Stimulated activated naive CD8-positive, alpha-beta T cell treated with anti-CD3 and anti-CD28 coated beads, Interleukin-15, Interleukin-2, amounts not matched to agents 100 ng/mL and 50 ng/mL, for 24 hours (primary cell): ENCODE data around the gene NBPF3.
"Not testable (repeated sequence)": the region's sequence is repeated elsewhere in the genome, so short reads cannot be mapped to it uniquely, and the experiment has no call there.

Experiments used
- H3K27ac Mint-ChIP-seq: one replicate; pipeline ENCODE4 v1.8.0; 2021; ENCODE audit warnings: mild to moderate bottlenecking, mixed read lengths
- H3K27me3 Mint-ChIP-seq: one replicate; pipeline ENCODE4 v1.8.0; 2021; ENCODE audit warnings: mixed read lengths
- H3K36me3 Mint-ChIP-seq: one replicate; pipeline ENCODE4 v1.8.0; 2021; ENCODE audit warnings: low read depth, mixed read lengths
- H3K4me1 Mint-ChIP-seq: one replicate; pipeline ENCODE4 v1.8.0; 2021; ENCODE audit warnings: low read depth, mixed read lengths
- H3K4me3 Mint-ChIP-seq: one replicate; pipeline ENCODE4 v1.8.0; 2021; ENCODE audit warnings: mild to moderate bottlenecking, mixed read lengths
- H3K9me3 Mint-ChIP-seq: one replicate; pipeline ENCODE4 v1.8.0; 2021; ENCODE audit warnings: mixed read lengths

NBPF3 gene

DNA sequence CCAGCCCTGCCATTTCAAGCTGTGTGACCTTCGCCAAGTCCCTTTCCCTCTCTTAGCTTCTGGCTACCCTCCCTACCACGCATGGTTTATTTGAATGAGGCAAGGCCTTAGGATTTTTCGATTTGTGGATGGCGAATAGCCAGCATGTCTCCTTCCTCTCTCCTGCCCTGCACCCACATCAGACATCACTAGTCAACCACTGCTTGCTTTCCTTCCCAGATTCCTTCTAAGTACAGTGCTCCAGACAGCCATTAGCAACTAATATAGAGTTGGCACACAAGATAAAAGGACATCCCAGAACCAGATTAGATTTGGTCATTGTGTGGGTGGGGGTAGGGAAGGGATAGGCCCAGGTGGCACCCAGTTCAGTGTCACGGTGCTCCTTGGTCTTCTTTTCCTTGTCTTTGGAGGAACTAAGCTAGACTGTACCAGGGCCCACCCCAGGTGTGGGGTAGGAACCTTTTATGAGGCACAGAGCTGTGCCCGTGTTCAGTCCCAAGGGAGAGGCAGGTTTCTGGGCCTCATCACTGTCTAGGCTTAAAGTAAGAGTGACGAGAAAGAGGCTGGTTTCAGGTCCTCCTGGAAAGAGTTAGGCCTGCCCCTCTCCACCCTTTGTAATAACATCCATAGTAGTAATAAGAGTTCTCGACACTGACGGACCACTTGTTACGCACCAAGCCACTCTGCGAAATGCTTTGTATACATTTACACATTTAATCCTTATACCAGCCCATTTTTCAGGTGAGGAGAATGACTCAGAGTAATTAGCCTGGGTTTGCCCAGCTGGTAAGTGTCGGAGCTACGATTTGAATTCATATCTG lies 77.9 kb downstream of the NBPF3 start:
- H3K27me3 Mint-ChIP-seq: no peaks in the 10 kb centered on the region
- H3K4me3 Mint-ChIP-seq: no peak overlapping the region
- H3K27ac Mint-ChIP-seq: no peak overlapping the region
- H3K36me3 Mint-ChIP-seq: no peaks in the 10 kb centered on the region
- peaks cover 7% of the 10 kb centered on the region for H3K4me1 Mint-ChIP-seq
- H3K9me3 Mint-ChIP-seq: no peaks in the 10 kb centered on the region

DNA sequence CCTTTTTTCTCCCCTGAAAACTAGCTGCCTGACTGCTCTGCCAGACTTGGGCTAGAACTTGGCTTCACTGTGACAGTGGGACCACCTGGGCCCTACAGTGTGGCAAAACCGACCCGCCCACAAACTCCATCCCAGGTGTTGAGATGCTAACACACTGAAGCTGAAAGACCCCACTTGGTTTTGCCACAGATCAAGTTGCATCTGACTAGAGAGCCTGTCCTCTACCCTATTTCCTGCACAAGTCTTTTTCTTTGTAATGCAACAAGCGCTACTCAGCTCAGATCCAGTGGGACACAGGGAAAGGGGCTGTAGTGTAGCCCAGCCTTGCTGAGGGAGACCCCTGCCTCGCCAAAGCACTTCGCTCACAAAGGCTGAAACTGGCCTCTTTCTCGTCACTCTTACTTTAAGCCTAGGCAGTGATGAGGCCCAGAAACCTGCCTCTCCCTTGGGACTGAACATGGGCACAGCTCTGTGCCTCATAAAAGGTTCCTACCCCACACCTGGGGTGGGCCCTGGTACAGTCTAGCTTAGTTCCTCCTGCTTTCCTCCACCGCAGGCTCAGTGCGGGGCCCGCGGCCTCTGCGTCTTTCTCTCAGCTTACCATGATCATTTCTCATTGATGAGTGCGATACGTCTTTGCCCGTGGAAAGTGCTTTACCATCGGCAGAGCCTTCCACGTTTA lies 79.0 kb downstream of the NBPF3 start:
- Mint-ChIP-seq H3K9me3 (no peaks in the 10 kb centered on the region), H3K4me1 (peaks cover 7% of the 10 kb centered on the region), H3K27ac (peak overlapping the region; percentile 36), H3K27me3 (no peaks in the 10 kb centered on the region), H3K4me3 (no peak overlapping the region), H3K36me3 (no peaks in the 10 kb centered on the region)

DNA sequence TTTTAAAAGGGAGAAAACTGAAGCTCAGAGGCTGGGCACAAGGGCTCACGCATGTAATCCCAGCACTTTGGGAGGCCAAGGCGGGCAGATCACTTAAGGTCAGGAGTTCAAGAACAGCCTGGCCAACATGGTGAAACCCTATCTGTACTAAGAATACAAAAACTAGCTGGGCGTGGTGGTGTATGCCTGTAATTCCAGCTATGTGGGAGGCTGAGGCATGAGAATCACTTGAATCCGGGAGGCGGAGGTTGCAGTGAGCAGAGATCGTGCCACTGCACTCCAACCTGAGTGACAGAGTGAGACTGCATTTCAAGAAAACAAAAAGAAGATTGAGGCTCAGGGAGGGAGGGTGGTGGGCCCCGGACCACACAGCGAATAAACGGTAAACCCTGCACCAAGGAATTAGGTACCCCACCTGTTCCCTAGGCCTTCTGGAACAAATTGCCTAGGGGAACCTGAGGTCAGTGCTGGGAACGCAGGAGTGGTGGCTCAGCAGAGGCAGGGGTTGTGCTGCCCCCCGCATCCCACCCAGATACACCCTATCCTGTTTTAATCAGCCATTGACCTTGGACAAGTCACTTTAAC lies 79.6 kb downstream of the NBPF3 start:
- H3K9me3 Mint-ChIP-seq, H3K4me3 Mint-ChIP-seq, H3K27ac Mint-ChIP-seq, H3K4me1 Mint-ChIP-seq, H3K27me3 Mint-ChIP-seq, H3K36me3 Mint-ChIP-seq: not testable (repeated sequence)

DNA sequence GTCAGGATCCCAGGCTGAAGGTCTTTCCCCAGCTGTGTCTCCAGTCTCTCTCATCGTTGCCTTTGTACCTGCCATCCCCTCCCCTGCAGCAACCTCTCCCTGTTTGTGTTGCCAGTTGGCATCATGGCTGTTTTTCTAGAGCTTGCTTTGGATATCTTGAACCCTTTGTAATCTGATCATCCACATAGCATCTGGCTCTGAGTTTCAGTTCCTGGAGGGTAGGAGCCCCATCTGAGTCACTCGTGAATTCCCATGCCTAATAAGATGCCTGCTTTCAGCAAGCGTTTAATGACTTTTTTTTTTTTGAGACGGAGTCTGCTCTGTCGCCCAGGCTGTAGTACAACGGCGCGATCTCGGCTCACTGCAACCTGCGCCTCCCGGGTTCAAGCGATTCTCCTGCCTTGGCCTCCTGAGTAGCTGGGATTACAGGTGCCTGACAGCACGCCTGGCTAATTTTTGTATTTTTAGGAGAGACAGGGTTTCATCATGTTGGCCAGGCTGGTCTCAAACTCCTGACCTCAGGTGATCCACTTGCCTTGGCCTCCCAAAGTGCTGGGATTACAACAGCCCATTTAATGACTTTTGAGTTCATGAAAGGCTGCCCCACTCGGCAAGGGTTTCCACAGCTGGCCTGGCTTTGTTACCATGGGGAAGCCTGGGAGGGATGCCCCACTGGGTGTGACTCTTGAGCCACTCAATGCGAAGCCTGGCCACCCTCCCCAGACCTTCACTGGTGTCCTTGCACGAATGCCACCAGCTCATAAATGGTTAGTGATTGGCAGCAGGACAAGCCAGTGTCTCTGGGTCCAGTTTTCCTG lies 81.2 kb downstream of the NBPF3 start:
- Mint-ChIP-seq H3K27ac (no peak overlapping the region), H3K36me3 (no peaks in the 10 kb centered on the region), H3K27me3 (no peaks in the 10 kb centered on the region), H3K4me1 (peaks cover 13% of the 10 kb centered on the region), H3K4me3 (no peak overlapping the region), H3K9me3 (no peaks in the 10 kb centered on the region)

DNA sequence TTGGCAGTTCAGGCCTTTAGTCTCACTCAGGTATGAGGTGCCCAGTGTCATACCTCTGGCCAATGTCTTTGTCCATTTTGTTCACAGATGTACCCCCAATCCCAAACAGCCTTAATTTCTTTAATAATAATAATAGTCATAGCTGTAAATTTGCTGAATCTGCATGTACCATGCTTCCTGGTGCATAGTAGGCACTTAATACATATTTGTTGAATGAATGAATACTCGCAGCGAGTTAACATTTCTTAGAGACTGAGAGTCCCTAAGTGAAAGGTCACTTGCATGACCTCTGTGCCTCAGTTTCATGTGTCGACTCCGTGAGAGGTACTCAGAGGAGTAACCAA lies 81.8 kb downstream of the NBPF3 start:
- Mint-ChIP-seq H3K27ac (no peak overlapping the region), H3K36me3 (no peaks in the 10 kb centered on the region), H3K9me3 (no peaks in the 10 kb centered on the region), H3K27me3 (no peaks in the 10 kb centered on the region), H3K4me1 (peaks cover 13% of the 10 kb centered on the region), H3K4me3 (no peak overlapping the region)

DNA sequence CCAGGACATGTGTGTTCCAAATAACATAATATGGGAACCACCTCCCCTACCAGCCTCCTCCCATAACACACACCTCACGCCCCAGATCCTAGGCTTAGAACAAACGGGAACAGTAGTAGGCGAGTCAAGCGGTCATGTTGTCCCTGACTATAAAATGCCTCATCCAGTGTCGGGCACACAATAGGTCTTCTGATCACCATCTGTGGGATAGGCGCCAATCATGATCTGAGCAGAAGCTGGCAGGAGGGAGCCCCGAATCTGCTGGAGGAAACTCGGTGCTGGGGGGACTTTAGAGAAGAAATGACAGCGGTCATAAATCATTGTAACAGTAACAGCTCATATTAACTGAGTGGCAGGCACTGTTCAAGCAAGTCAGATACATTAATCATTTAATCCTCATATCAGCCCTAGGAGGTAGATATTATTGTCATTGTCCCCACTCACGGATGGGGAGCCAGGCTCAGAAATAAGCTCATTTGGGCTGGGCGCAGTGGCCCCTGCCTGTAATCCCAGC lies 82.6 kb downstream of the NBPF3 start:
- Mint-ChIP-seq H3K4me1 (peaks cover 13% of the 10 kb centered on the region), H3K9me3 (no peaks in the 10 kb centered on the region), H3K27ac (no peak overlapping the region), H3K4me3 (no peak overlapping the region), H3K36me3 (no peaks in the 10 kb centered on the region), H3K27me3 (no peaks in the 10 kb centered on the region)

DNA sequence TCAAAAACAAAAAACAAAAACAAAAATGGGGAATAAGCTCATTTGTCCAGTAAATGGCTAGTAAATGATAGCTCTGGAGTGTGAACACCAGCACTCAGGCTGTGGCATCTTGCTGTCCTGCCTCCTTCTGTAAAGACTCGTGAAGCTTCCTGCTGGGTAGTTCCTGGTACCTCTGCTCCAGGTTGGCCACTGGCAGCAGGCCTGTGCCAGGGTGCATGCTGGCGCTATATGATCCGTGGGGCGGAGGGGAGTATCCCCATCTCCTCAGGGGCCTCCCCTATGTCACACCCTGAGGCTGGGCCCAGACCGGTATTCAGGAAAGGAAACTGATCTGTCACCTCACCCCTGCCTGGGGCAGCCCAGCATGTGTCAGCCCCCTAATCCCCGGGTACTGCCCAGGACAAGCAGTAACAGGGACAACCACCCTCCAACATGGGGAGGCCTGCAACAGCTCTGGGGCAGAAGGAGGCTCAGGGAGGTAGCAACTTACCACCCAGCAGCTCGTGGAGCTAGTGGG lies 83.4 kb downstream of the NBPF3 start:
- H3K27me3 Mint-ChIP-seq: no peaks in the 10 kb centered on the region
- no peaks in the 10 kb centered on the region for H3K9me3 Mint-ChIP-seq
- no peak overlapping the region for H3K4me3 Mint-ChIP-seq
- H3K36me3 Mint-ChIP-seq: no peaks in the 10 kb centered on the region
- H3K27ac Mint-ChIP-seq: no peak overlapping the region
- H3K4me1 Mint-ChIP-seq: peaks cover 13% of the 10 kb centered on the region

DNA sequence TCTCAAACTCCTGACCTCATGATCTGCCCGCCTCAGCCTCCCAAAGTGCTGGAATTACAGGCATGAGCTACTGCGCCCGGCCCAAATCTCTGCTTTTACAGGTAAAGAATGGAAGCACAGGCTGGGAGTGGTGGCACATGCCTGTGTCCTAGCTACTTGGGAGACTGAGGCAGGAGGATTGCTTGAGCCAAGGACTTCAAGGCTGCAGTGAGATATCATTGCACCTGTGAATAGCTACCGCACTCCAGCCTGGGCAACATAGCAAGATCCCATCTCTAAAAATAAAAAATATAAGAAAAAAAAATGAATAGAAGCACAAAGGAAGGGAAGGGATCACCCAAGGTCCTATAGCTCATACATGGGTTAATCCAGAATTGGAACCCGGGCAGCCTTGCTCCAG lies 84.3 kb downstream of the NBPF3 start:
- H3K27me3 Mint-ChIP-seq: no peaks in the 10 kb centered on the region
- no peaks in the 10 kb centered on the region for H3K9me3 Mint-ChIP-seq
- no peaks in the 10 kb centered on the region for H3K36me3 Mint-ChIP-seq
- H3K27ac Mint-ChIP-seq: no peak overlapping the region
- H3K4me3 Mint-ChIP-seq: no peak overlapping the region
- H3K4me1 Mint-ChIP-seq: peaks cover 9% of the 10 kb centered on the region

DNA sequence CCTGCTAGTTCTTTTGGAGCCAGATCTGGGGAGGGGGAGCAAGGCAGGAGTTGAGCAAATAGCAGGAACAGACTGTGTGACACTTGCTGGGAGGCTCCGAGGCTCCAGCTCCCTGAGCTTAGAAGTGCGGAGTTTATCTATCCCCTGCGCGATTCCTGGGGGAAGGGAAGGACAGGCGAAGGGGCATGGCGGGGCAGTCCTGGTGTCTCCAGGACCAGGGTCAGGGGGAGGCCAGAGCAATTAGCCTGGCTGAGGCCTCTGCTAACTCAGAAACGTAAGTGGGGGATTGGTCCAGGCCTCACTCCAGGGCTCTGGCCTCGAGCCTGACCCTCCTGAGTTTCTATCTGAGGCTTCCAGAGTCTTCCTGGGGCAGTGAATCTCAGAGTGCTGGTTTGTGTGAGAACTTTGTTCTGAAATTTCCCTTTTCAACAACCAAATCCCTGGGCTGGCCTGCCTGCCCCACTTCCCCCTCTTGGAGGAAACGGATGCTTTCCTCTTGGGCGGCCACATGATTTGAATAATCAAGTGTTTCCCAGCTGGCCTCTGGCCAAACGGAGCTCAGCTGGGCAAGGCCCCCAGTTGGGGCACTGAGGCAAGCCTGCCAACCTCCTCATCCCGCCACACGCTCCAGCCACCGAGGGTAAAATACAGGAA lies 84.9 kb downstream of the NBPF3 start:
- no peaks in the 10 kb centered on the region for H3K36me3 Mint-ChIP-seq

DNA sequence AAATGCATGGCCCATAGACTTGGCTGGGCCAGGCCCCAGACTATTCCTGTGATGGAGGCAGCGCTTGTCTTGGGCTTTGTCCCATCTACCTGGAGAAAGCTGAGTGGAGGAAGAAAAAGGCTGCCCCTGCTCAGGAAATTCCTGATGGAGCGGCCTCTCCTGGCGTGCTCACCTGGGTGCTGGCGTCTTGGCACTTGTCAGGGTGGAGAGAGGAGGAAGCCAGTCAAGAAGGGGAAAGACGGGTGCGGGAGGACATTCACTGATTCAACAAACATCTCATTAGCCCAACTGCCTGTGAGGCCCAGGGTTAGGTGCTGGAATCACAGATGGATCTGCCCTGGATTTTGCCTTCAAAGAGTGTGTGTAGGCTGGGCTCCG lies 85.4 kb downstream of the NBPF3 start:
- no peak overlapping the region for H3K4me3 Mint-ChIP-seq
- no peaks in the 10 kb centered on the region for H3K9me3 Mint-ChIP-seq
- no peaks in the 10 kb centered on the region for H3K27me3 Mint-ChIP-seq
- H3K27ac Mint-ChIP-seq: no peak overlapping the region
- no peaks in the 10 kb centered on the region for H3K36me3 Mint-ChIP-seq
- H3K4me1 Mint-ChIP-seq: peaks cover 7% of the 10 kb centered on the region

More for the DNA sequence above, 84.9 kb downstream of the NBPF3 start:
- peaks cover 7% of the 10 kb centered on the region for H3K4me1 Mint-ChIP-seq
- no peaks in the 10 kb centered on the region for H3K27me3 Mint-ChIP-seq
- no peak overlapping the region for H3K27ac Mint-ChIP-seq
- no peak overlapping the region for H3K4me3 Mint-ChIP-seq
- H3K9me3 Mint-ChIP-seq: no peaks in the 10 kb centered on the region

DNA sequence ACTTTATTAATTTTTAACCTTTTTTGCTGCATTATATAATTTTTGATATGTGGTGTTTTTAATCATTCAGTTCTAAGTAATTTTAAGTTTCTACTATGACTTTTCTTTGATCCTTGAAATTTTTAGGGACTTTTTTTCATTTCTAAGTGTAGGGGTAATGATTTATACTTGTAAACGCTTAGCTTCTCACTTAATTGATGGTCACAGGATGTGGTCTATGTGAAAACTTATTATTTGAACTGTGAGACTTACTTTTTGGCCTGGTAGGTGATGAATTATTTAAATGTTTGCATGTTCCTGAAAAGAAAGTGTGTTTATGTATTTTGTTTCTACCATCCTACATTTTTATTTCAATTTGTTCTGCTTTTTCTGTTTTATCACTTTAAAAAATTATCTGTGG lies 86.5 kb downstream of the NBPF3 start:
- H3K9me3 Mint-ChIP-seq: no peaks in the 10 kb centered on the region

DNA sequence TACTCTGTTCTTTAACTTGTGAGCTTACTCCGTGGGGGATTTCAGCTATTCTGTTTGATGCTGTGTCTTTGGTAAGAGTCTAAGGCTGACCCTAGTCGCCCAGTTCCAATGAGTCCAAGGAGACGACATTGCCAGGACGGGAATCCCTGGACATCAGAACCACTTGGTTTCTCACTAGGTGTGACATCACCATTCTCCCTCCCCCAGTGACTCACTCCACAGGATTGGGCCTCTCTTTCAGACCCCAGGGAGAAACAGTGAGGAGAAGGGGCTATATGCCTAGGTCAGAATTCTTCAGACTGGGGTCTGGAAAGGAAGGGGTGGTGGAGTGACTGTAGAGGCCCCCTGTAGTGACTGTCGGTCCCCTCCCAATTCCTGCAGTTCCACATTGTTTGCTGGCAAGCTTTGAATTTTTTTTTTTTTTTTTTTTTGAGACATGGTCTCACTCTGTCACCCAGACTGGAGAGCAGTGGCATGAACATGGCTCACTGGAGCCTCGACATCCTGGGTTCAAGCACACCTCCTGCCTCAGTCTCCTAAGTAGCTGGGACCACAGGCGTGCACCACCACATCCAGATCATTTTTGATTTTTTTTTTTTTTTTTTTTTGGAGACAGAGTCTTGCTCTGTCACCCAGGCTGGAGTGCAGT lies 90.6 kb downstream of the NBPF3 start:
- no peaks in the 10 kb centered on the region for H3K36me3 Mint-ChIP-seq
- H3K4me1 Mint-ChIP-seq: no peaks in the 10 kb centered on the region
- H3K27ac Mint-ChIP-seq: no peak overlapping the region
- H3K4me3 Mint-ChIP-seq: no peak overlapping the region
- no peaks in the 10 kb centered on the region for H3K9me3 Mint-ChIP-seq
- peaks cover 6% of the 10 kb centered on the region for H3K27me3 Mint-ChIP-seq

More for the DNA sequence above, 86.5 kb downstream of the NBPF3 start:
- H3K27ac Mint-ChIP-seq: no peak overlapping the region
- no peak overlapping the region for H3K4me3 Mint-ChIP-seq
- no peaks in the 10 kb centered on the region for H3K36me3 Mint-ChIP-seq
- H3K27me3 Mint-ChIP-seq: no peaks in the 10 kb centered on the region
- peaks cover 7% of the 10 kb centered on the region for H3K4me1 Mint-ChIP-seq

DNA sequence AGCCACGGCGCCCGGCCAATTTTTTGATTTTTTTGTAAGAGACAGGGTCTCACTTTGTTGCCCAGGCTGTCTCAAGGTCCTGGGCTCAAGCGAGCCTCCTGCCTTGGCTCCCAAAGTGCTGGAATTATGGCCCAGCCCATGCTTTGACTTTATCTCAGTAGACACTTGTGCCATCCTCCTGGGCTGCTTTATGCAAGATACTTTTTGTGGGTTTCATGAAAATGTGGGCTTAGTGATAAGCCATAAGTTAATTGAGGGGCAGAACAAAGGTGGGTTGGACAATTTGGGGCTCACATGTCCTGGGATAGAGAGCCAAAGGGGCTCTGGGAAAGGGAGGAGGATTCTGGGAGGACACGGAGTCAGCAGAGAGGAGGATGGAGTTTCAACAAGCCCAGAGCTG lies 91.3 kb downstream of the NBPF3 start:
- Mint-ChIP-seq H3K4me1 (no peaks in the 10 kb centered on the region), H3K9me3 (no peaks in the 10 kb centered on the region), H3K4me3 (no peak overlapping the region), H3K36me3 (no peaks in the 10 kb centered on the region), H3K27me3 (peaks cover 6% of the 10 kb centered on the region), H3K27ac (no peak overlapping the region)

DNA sequence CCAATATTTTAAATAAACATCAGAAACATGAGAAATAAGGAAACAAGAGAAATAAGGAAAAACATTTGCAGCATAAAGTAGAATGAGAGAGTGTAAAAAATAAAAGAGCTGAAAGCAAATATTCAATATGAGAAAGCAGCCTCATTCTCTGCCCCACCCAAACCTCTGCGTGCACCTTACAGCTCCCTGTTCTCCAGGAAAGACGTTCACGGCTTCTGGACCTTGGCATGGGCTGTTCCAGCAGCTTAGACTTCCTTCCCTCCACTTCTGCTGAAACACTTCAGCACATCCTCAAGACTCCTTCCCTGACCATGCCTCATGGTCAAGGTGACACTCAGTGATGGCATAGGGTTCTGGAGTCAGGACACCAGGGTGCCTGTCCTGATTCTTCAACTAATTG lies 92.6 kb downstream of the NBPF3 start:
- no peak overlapping the region for H3K4me3 Mint-ChIP-seq
- H3K9me3 Mint-ChIP-seq: no peaks in the 10 kb centered on the region
- H3K27me3 Mint-ChIP-seq: peaks cover 6% of the 10 kb centered on the region
- H3K4me1 Mint-ChIP-seq: no peaks in the 10 kb centered on the region
- no peaks in the 10 kb centered on the region for H3K36me3 Mint-ChIP-seq
- no peak overlapping the region for H3K27ac Mint-ChIP-seq
